GM12864 (cell line): Measurements from ENCODE around the gene PPP1R14C.

Experiments
- DNase-seq: peaks from one replicate; pipeline ENCODE4 v3.0.0-alpha.2; 2011; ENCODE audit warnings: low read depth
- H3K4me3 ChIP-seq: 2 replicates; pipeline ENCODE4 v1.5.1; 2011; ENCODE audit warnings: mild to moderate bottlenecking, low read depth, low read length, control low read depth
- TF ChIP-seq, protein P1 (sequence below): IDR thresholded peaks from 2 replicates; pipeline ENCODE4 v1.5.1; 2011; ENCODE audit warnings: low read depth, mild to moderate bottlenecking, moderate library complexity, low read length, control low read depth, inconsistent platforms; ENCODE audit errors: missing control alignments

Gene PPP1R14C

DNA sequence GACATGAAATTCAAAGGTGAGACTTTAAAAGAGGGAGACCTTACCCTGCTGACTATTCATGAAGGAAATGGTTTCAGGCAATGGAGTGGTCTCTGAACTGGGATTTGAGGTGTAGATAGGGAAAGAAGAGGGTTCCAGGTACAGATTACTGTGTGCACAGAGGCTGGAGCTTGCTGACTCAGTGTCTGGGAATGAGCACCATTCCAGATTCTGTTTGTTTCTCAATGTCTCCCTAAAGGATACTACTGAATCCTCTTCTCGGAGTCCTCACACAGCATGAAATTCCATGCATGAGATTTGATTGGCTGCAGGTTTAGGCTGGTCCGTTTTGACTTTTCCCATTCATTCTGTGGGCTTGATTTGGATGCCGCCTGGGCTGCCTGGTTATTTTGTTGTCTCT is 49.0 kb downstream of the PPP1R14C start:
- no peak for DNase-seq
- TF ChIP-seq, protein P1, sequence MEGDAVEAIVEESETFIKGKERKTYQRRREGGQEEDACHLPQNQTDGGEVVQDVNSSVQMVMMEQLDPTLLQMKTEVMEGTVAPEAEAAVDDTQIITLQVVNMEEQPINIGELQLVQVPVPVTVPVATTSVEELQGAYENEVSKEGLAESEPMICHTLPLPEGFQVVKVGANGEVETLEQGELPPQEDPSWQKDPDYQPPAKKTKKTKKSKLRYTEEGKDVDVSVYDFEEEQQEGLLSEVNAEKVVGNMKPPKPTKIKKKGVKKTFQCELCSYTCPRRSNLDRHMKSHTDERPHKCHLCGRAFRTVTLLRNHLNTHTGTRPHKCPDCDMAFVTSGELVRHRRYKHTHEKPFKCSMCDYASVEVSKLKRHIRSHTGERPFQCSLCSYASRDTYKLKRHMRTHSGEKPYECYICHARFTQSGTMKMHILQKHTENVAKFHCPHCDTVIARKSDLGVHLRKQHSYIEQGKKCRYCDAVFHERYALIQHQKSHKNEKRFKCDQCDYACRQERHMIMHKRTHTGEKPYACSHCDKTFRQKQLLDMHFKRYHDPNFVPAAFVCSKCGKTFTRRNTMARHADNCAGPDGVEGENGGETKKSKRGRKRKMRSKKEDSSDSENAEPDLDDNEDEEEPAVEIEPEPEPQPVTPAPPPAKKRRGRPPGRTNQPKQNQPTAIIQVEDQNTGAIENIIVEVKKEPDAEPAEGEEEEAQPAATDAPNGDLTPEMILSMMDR, result no peak
- no peak overlapping the region for H3K4me3 ChIP-seq

DNA sequence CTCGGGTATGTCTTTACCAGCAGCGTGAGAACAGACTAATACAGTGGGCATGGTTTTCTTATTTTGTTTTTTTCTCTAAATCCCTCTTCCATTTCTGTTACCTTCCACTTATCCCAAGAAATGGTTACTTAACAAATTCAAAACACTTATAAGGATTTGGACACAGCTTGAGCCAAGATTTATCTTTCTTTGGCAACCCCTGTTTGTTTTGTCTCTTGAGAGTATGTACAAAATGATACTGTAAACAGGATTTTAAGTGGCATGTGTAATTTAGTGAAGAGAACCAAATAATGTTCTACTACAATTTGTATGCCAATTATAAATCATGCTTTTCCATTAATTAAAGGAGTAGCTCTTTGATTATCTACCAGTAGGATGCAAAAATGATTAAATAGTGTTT is 51.4 kb downstream of the PPP1R14C start:
- TF ChIP-seq, protein P1, result no peak
- no peak overlapping the region for H3K4me3 ChIP-seq
- DNase-seq, result no peak

DNA sequence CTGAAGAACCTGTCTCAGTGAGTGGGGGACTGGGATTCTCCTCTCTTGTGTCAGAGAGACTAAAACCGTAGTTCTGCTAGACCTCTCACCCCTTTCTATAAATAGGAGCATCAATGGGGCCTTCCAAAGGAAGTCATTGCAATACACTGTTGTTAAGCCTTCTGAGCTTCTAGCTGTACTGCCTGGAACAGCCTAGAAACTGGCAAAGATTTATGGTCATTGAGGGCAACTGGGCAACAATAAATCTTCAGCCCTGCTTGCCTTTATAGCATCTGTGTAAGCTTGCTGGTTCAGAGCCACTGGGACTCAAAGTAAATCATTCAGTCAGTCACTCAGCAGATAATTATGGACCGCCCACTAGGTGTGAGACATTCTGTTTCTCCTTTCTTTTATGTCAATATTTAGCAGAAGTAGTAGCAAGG is 53.2 kb downstream of the PPP1R14C start:
- no peak for DNase-seq
- no peak overlapping the region for H3K4me3 ChIP-seq
- TF ChIP-seq, protein P1, result no peak

DNA sequence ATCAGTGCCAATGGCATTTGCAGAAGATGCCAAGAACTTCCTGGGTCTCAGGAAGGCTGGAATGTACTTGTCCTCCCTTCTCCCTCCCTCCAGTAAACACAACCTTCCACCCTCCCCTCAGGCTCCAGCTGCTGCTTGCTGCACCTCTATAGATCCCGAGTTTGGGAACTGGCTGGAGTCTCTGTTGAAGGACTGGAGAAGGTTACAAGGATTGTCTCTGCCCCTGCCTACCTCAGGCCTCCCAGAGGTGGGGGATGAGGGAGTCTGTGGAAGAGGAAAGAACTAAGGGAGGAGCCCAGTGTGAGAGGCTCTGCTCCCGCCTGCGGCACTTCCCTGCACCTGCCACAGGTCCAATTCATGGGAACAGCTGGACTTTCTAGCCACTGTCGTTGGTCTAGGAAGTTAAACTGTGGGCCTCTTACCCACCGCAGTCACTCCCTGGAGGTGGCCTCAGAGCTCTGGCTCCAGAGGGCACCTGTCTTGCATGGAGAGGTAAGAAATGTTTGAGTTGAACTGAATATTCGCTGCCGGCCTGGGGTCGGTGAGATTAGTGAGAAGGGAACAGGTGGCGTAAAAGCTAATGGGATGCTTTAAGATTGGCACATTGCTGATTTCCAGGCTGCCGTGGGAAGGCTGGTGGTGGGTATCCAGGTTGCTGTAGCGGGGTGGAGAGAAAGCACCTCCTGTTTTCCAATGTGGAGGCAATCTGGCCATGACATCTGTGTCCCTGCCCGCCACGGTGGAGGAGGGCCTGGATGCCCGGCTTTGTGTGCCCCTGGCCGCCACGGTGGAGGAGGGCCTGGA is 54.3 kb downstream of the PPP1R14C start:
- no peak overlapping the region for H3K4me3 ChIP-seq
- DNase-seq, result no peak
- TF ChIP-seq, protein P1, result no peak

DNA sequence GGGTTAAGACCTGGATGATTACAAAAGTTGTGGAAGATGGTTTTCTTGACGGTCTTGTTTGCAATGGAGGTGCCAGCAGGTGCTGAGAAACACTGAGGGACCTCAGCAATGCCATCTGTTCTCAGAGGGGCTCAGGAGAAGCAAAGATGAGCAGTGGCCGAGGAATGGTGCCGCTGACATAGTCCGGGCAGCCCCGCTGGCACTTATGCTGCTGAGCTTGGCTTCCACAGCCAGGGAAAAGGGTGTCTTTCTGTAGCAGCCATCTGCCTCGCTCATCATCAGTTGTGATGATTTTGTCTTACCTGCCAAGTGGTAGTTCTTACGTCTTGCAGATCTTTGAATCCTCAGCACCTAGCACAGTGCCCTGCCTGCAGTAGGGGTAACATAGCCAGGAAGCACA is 55.7 kb downstream of the PPP1R14C start:
- TF ChIP-seq, protein P1, result no peak
- no peak for DNase-seq
- H3K4me3 ChIP-seq, result no peak overlapping the region

DNA sequence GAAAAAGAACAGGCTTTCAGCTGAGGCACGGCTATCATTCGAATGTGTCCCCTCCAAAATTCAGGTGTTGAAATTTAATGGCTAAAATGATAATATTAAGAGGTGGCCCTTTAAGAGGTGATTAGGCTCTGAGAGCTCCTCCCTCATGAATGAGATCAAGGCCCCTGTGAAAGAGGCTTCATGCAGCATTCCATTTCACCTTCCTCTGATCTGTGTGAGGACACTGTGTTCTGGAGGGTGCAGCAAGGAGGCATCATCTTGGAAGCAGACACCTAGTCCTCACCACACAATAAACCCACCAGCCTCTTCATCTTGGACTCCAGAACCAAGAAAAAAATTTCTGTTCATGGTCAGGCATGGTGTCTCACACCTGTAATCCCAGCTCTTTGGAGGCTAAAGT is 56.4 kb downstream of the PPP1R14C start:
- DNase-seq, result no peak
- TF ChIP-seq, protein P1, result no peak
- H3K4me3 ChIP-seq, result no peak overlapping the region
